PC-3 (cell line): Measurements from ENCODE around the gene GRIA4.

Experiments
- CTCF ChIP-seq: fragments of 300-600 bp; sonication (generic); conservative IDR thresholded peaks from 2 replicates; pipeline ENCODE4 v1.5.1; 2017; ENCODE audit warnings: antibody characterized with exemption, low read depth, mild to moderate bottlenecking, low read length
- EZH2 ChIP-seq: fragments of 300-600 bp; sonication (generic); IDR thresholded peaks from one replicate; pipeline ENCODE4 v1.6.1; 2017; ENCODE audit warnings: antibody characterized with exemption, mild to moderate bottlenecking, low read length; ENCODE audit not compliant: unreplicated experiment
- EZH2phosphoT487 ChIP-seq: fragments of 300-600 bp; sonication (generic); IDR thresholded peaks from 2 replicates; pipeline ENCODE4 v1.6.1; 2018; ENCODE audit warnings: mild to moderate bottlenecking, antibody characterized with exemption, low read length, borderline replicate concordance

GRCh38 chr11:105690467-105690866 is 80.6 kb downstream of the GRIA4 start:
- TF ChIP-seq CTCF: no peak
- TF ChIP-seq EZH2phosphoT487: no peak
- no peak for TF ChIP-seq EZH2
